Spleen (tissue), 11 donors: ENCODE results near the gene TMX1. TPM values are rescaled to one million over a fixed set of nuclear protein-coding genes. Genes with fewer than 3 reads are reported as not detected.
A peak's percentile ranks its signal among the peaks of the same experiment; 100 is the strongest.

Experiments
- DNase-seq: peaks from one replicate; pipeline ENCODE4 v3.0.0-alpha.2; 2020
- H3K27ac ChIP-seq, 8 donors: fragments of 200-600 bp; sonication (generic) in 7 of 8; 1 replicate in 4 of 8; 2 replicates in 4 of 8; pipeline versions ENCODE4 v1.5.0 to v1.8.0; 2016 to 2021; ENCODE audit warnings: inconsistent platforms in 4 of 8, mild to moderate bottlenecking in 4 of 8, moderate library complexity in 1 of 8
- H3K27me3 ChIP-seq, 7 donors: fragments of 200-600 bp; sonication (generic) in 6 of 7; replicated peaks in 1 of 7; 1 replicate in 4 of 7; 2 replicates in 3 of 7; pipeline versions ENCODE4 v1.5.0 to v1.8.0; 2016 to 2021; ENCODE audit warnings: inconsistent platforms in 3 of 7, mild to moderate bottlenecking in 1 of 7
- H3K36me3 ChIP-seq, 6 donors: fragments of 200-600 bp; sonication (generic) in 5 of 6; 1 replicate in 4 of 6; 2 replicates in 2 of 6; pipeline versions ENCODE4 v1.5.0 to v1.8.0; 2016 to 2021; ENCODE audit warnings: inconsistent platforms in 2 of 6
- H3K4me1 ChIP-seq, 6 donors: fragments of 200-600 bp; sonication (generic) in 5 of 6; 1 replicate in 3 of 6; 2 replicates in 3 of 6; pipeline versions ENCODE4 v1.5.0 to v1.8.0; 2016 to 2021; ENCODE audit warnings: inconsistent platforms in 3 of 6
- H3K4me3 ChIP-seq, 8 donors: fragments of 200-600 bp; sonication (generic) in 7 of 8; 1 replicate in 4 of 8; 2 replicates in 4 of 8; pipeline versions ENCODE4 v1.5.0 to v1.8.0; 2016 to 2021; ENCODE audit warnings: inconsistent platforms in 4 of 8, mild to moderate bottlenecking in 4 of 8, moderate library complexity in 2 of 8
- H3K9me3 ChIP-seq, 8 donors: fragments of 200-600 bp; sonication (generic) in 7 of 8; 1 replicate in 4 of 8; 2 replicates in 4 of 8; pipeline versions ENCODE4 v1.5.0 to v1.8.0; 2016 to 2021; ENCODE audit warnings: inconsistent platforms in 4 of 8
- POLR2A ChIP-seq, 3 donors: fragments of 450-650 bp; IDR thresholded peaks; one replicate each; pipeline ENCODE4 v1.5.1; 2017; ENCODE audit warnings: antibody characterized with exemption in 3 of 3, mild to moderate bottlenecking in 1 of 3
- POLR2AphosphoS5 ChIP-seq, 3 donors: sonication (generic); formaldehyde crosslinking; IDR thresholded peaks; one replicate each; pipeline ENCODE4 v1.5.1; 2017; ENCODE audit warnings: antibody characterized with exemption in 3 of 3
- WGBS, 5 donors: extraction: QIAGEN DNeasy Blood & Tissue Kit in 3 of 5; methylation state at CpG; one replicate each; pipeline versions ENCODE4 v1.1.5 to v1.1.7; 2013 to 2018; 5-methylcytosine and 5-hydroxymethylcytosine counted together
- intact Hi-C: fragments of 100-400 bp; cut with DNase I; formaldehyde crosslinking; loops from one replicate; pipeline ENCODE4 v1.15.0; 2023; ENCODE audit warnings: low total_unique reads
- polyA plus RNA-seq, 3 donors: library from polyadenylated mRNA; stranded (reverse); fragments of 200-250 nt; gene quantifications; one replicate each; pipeline ENCODE4 v1.2.1, GENCODE V29; 2013
- total RNA-seq, 7 donors: library from RNA; depleted of rRNA in 3 of 7; stranded (reverse); fragments of >200 nt in 3 of 7; fragmentation: NEBNext Ultra II Directional in 4 of 7; extraction: Animal tissue kit (Norgen Biotek cat#: 25700) in 4 of 7; gene quantifications; one replicate each; pipeline versions ENCODE4 v1.1.0 to v1.2.1, GENCODE V29; 2016 to 2021
- TF ChIP-seq, protein P1 (sequence below), 11 experiments: fragments of 200-600 bp in 7 of 11; fragments of 450-650 bp in 4 of 11; sonication (generic) in 4 of 11; IDR thresholded peaks in 8 of 11; conservative IDR thresholded peaks in 3 of 11; 1 replicate in 7 of 11; 2 replicates in 4 of 11; pipeline versions ENCODE4 v1.4.0 to v1.8.0; 2016 to 2021; ENCODE audit warnings: antibody characterized with exemption in 11 of 11, inconsistent platforms in 4 of 11, mild to moderate bottlenecking in 1 of 11
- donor health status: healthy with polysubstance abuse.
- donor health status: DM: no; HTN: no; CAD: no; lungs with moderate emphysema.
- donor health status: DM: no; HTN: no; CAD: no.
- donor health status: Bipolar disorder and iron deficiency.
- donor health status: healthy.
- donor health status: DM: no; HTN: no; CAD: no.
- donor health status: DM: yes; HTN: yes; CAD: no.

TMX1 gene
- total and polyA plus RNA-seq, 10 donors: 6.1 to 41.3 (median 35.0) TPM

DNA sequence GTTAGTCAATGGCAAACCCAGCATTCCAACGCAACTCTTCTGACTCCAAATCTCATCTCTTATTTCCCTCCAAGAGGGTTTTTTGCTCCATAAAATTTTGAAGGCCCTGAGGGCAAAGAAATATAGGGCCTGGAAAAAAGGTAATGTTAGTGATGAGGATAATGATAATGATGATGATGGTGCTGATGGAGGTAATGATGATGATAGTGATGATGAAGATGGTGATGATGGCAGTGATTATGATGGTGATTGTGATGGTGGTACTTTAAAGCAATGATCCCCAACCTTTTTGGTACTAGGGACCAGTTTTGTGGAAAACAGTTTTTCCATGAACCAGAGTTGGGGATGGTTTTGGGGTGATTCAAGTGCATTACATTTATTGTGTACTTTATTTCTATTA is 50.1 kb downstream of the TMX1 start:
- intact Hi-C loops: no loop called here

DNA sequence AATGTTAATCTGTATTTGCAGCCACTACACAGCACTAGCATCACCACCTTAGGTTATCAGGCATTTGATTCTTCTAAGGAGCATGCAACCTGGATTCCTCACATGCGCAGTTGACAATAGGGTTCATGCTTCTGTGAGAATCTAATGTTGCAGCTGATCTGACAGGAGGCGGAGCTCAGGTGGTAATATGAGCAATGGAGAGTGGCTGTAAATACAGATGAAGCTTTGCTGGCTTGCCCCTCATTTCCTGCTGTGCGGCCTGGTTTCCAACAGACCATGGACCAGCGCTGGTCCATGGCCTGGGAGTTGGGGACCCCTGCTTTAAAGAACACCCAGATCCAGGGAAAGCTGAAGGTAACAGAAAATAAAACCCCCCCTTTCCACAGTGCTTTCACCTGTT is 51.0 kb downstream of the TMX1 start:
- intact Hi-C loops: no loop called here
- Histone ChIP-seq H3K9me3 (no peaks in the 10 kb centered on the region), H3K27ac (no peak overlapping the region), H3K27me3 (no peaks in the 10 kb centered on the region), H3K36me3 (no peaks in the 10 kb centered on the region), H3K4me1 (peaks cover 0 to 15% (median 4%) of the 10 kb centered on the region in 6 donors), H3K4me3 (no peak overlapping the region)
- 95 to 100% (median 98%) methylated on average over 4 of the region's 4 CpGs for WGBS, 5 donors
- DNase-seq: no peak
- no peak for TF ChIP-seq POLR2AphosphoS5 (IDR thresholded peaks at IDR 0.05)
- TF ChIP-seq POLR2A (IDR thresholded peaks at IDR 0.05): no peak
- TF ChIP-seq, protein P1, sequence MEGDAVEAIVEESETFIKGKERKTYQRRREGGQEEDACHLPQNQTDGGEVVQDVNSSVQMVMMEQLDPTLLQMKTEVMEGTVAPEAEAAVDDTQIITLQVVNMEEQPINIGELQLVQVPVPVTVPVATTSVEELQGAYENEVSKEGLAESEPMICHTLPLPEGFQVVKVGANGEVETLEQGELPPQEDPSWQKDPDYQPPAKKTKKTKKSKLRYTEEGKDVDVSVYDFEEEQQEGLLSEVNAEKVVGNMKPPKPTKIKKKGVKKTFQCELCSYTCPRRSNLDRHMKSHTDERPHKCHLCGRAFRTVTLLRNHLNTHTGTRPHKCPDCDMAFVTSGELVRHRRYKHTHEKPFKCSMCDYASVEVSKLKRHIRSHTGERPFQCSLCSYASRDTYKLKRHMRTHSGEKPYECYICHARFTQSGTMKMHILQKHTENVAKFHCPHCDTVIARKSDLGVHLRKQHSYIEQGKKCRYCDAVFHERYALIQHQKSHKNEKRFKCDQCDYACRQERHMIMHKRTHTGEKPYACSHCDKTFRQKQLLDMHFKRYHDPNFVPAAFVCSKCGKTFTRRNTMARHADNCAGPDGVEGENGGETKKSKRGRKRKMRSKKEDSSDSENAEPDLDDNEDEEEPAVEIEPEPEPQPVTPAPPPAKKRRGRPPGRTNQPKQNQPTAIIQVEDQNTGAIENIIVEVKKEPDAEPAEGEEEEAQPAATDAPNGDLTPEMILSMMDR (IDR thresholded peaks at IDR 0.05 in 8 of 11, conservative IDR thresholded peaks at IDR 0.05 in 3 of 11): no peak

More for the DNA sequence above, 50.1 kb downstream of the TMX1 start:
- DNase-seq: no peak
- Histone ChIP-seq H3K4me3 (no peak overlapping the region), H3K36me3 (no peaks in the 10 kb centered on the region), H3K27ac (no peak overlapping the region), H3K27me3 (no peaks in the 10 kb centered on the region), H3K9me3 (no peaks in the 10 kb centered on the region), H3K4me1 (peaks cover 0 to 15% (median 6%) of the 10 kb centered on the region in 6 donors)
- 87 to 100% (median 98%) methylated on average over 1 of the region's 1 CpG for WGBS, 5 donors
- no peak for TF ChIP-seq POLR2A (IDR thresholded peaks at IDR 0.05)
- TF ChIP-seq, protein P1 (IDR thresholded peaks at IDR 0.05 in 8 of 11, conservative IDR thresholded peaks at IDR 0.05 in 3 of 11): no peak
- no peak for TF ChIP-seq POLR2AphosphoS5 (IDR thresholded peaks at IDR 0.05)

DNA sequence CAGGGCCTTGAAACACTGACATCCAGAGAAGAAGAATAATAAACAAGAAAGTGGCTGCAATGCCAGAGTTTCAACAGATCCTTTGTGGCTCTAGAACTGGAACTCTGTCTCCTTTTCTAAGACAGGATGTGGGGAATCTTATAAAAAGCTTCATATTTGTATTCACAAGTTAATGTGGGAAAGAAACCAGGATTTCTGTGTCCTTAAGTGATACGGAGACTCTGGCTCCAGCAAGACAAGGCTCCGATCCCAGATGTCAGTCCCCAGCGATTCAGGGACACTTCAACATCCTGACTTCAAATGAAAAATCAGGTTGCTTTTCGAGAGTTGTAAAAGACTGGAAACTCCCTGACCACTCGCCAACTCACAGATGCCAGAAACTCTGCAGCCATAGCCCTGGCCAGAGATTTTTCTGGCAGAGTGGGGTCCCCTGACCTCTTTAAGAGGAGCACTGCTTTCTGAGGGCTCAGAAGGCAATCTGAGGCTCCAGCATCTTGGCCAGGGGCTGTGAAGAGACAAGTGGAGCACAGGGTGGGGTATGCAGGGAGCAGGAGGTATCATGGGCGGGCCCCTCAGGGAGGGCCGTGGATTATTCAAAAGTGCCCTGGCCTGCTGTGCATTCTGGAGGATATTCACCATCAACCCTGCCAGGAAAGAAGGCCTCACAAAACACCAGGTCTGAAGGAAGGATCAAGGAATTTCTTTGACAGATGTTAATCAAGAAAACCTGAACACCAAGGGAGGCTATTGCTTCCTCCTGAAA is 53.3 kb downstream of the TMX1 start:
- Histone ChIP-seq H3K4me1 (peaks cover 0 to 15% (median 4%) of the 10 kb centered on the region in 6 donors), H3K27ac (peak overlapping the region in 7 of 8 donors; percentile 37 to 65 (median 60)), H3K9me3 (no peaks in the 10 kb centered on the region), H3K4me3 (no peak overlapping the region), H3K27me3 (no peaks in the 10 kb centered on the region), H3K36me3 (no peaks in the 10 kb centered on the region)
- WGBS, 5 donors: 50 to 76% (median 68%) methylated on average over 7 of the region's 7 CpGs
- intact Hi-C loops: no loop called here
- DNase-seq: no peak
- TF ChIP-seq, protein P1 (IDR thresholded peaks at IDR 0.05 in 8 of 11, conservative IDR thresholded peaks at IDR 0.05 in 3 of 11): no peak
- no peak for TF ChIP-seq POLR2AphosphoS5 (IDR thresholded peaks at IDR 0.05)
- TF ChIP-seq POLR2A (IDR thresholded peaks at IDR 0.05): no peak

DNA sequence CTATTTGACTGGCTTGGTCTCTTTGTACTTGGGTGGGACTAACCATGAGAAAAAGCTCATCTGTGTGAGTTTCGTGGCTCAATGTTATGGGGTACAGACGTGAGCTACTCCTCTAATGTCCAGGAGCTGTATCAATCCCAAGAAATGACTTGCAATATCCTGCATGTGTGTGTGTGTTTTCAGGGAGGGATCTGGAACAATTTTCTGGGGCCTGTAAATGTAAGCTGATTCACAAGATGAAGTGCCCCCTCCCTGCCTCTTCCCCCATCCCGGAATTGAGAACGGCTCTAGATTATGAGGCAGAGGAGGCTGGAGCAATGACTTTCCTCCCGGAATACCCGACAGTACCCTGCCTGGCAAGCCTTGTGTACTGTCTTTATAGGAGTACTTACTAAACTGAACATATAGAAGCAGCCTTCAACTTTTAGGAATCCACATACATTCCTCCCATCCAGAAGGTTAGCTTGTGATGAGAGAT is 53.9 kb downstream of the TMX1 start:
- H3K4me1 ChIP-seq: peaks cover 0 to 15% (median 6%) of the 10 kb centered on the region in 6 donors
- DNase-seq: no peak
- H3K27ac ChIP-seq: peak overlapping the region in 6 of 8 donors; percentile 37 to 65 (median 58)
- H3K36me3 ChIP-seq: no peaks in the 10 kb centered on the region
- no peaks in the 10 kb centered on the region for H3K9me3 ChIP-seq
- intact Hi-C loops: no loop called here
- no peak overlapping the region for H3K4me3 ChIP-seq
- H3K27me3 ChIP-seq: no peaks in the 10 kb centered on the region
- WGBS, 5 donors: 83 to 94% (median 86%) methylated on average over 6 of the region's 6 CpGs
- TF ChIP-seq, protein P1 (IDR thresholded peaks at IDR 0.05 in 8 of 11, conservative IDR thresholded peaks at IDR 0.05 in 3 of 11): no peak
- TF ChIP-seq POLR2AphosphoS5 (IDR thresholded peaks at IDR 0.05): no peak
- TF ChIP-seq POLR2A (IDR thresholded peaks at IDR 0.05): no peak
